Naive thymus-derived CD4-positive, alpha-beta T cell (primary cell): ENCODE results near the gene ENDOV. TPM values are rescaled to one million over a fixed set of nuclear protein-coding genes. Genes with fewer than 3 reads are reported as not detected.

Experiments used
- ATAC-seq: fragments of 150-1000 bp; cut with Tn5 transposase; 2 replicates; pipeline ENCODE4 v1.10.0; 2021; ENCODE audit warnings: mild to moderate bottlenecking, moderate library complexity
- CTCF ChIA-PET: fragments of 350-600 bp; sonication (Branson Sonifier 250); formaldehyde crosslinking; loops from one replicate; lab custom pipeline; 2021; ENCODE audit warnings: antibody characterized with exemption; lab: Charles Lee
- POLR2A ChIA-PET: fragments of 350-600 bp; sonication (Branson Sonifier 250); formaldehyde crosslinking; loops from one replicate; lab custom pipeline; 2021; ENCODE audit warnings: antibody characterized with exemption, inconsistent platforms; lab: Charles Lee
- DNase-seq, 9 donors: peaks; one replicate each; pipeline versions ENCODE4 v3.0.0 to v3.0.0-alpha.2; 2020 to 2022; ENCODE audit warnings: mixed read lengths in 1 of 9
- H3K27ac ChIP-seq: one replicate; pipeline ENCODE4 v1.7.0; 2013; ENCODE audit warnings: mild to moderate bottlenecking, low read depth, low read length, moderate library complexity
- H3K27me3 ChIP-seq, 2 donors: one replicate each; pipeline ENCODE4 v1.7.0; 2013; ENCODE audit warnings: low read length in 2 of 2, mild to moderate bottlenecking in 2 of 2, moderate library complexity in 2 of 2; ENCODE audit not compliant: control insufficient read depth in 2 of 2, insufficient read depth in 2 of 2
- H3K36me3 ChIP-seq, 3 experiments: 1 replicate in 2 of 3; 2 replicates in 1 of 3; pipeline ENCODE4 v1.7.0; 2013; ENCODE audit warnings: low read length in 3 of 3, mild to moderate bottlenecking in 3 of 3, moderate library complexity in 1 of 3; ENCODE audit not compliant: insufficient read depth in 3 of 3, control insufficient read depth in 2 of 3
- H3K4me1 ChIP-seq, 2 donors: one replicate each; pipeline ENCODE4 v1.7.0; 2013; ENCODE audit warnings: low read length in 2 of 2, mild to moderate bottlenecking in 2 of 2, moderate library complexity in 1 of 2; ENCODE audit not compliant: control insufficient read depth in 2 of 2, insufficient read depth in 2 of 2
- H3K4me3 ChIP-seq: 2 replicates; pipeline ENCODE4 v1.7.0; 2013; ENCODE audit warnings: mild to moderate bottlenecking, low read length
- H3K9me3 ChIP-seq, 3 experiments: 1 replicate in 2 of 3; 2 replicates in 1 of 3; pipeline ENCODE4 v1.7.0; 2013; ENCODE audit warnings: low read length in 3 of 3; ENCODE audit not compliant: control insufficient read depth in 2 of 3
- H3K27ac Mint-ChIP-seq, 9 donors: one replicate each; pipeline ENCODE4 v1.8.0; 2020 to 2022; ENCODE audit warnings: mixed read lengths in 9 of 9, mild to moderate bottlenecking in 8 of 9, moderate library complexity in 5 of 9, inconsistent platforms in 2 of 9
- H3K27me3 Mint-ChIP-seq, 5 donors: one replicate each; pipeline ENCODE4 v1.8.0; 2021 to 2022; ENCODE audit warnings: mixed read lengths in 5 of 5, mild to moderate bottlenecking in 1 of 5
- H3K36me3 Mint-ChIP-seq, 5 donors: one replicate each; pipeline ENCODE4 v1.8.0; 2020 to 2022; ENCODE audit warnings: mixed read lengths in 5 of 5, mild to moderate bottlenecking in 3 of 5, inconsistent platforms in 1 of 5
- H3K4me1 Mint-ChIP-seq, 7 donors: one replicate each; pipeline ENCODE4 v1.8.0; 2020 to 2022; ENCODE audit warnings: mixed read lengths in 7 of 7, mild to moderate bottlenecking in 3 of 7, inconsistent platforms in 1 of 7
- H3K4me3 Mint-ChIP-seq, 10 donors: one replicate each; pipeline ENCODE4 v1.8.0; 2020 to 2022; ENCODE audit warnings: mild to moderate bottlenecking in 10 of 10, mixed read lengths in 10 of 10, moderate library complexity in 6 of 10, inconsistent platforms in 2 of 10
- H3K9me3 Mint-ChIP-seq, 11 donors: one replicate each; pipeline ENCODE4 v1.8.0; 2020 to 2022; ENCODE audit warnings: mixed read lengths in 11 of 11, mild to moderate bottlenecking in 4 of 11, inconsistent platforms in 1 of 11, moderate library complexity in 1 of 11
- intact Hi-C, 2 donors: fragments of 100-400 bp; cut with micrococcal nuclease; formaldehyde crosslinking; loops; one replicate each; pipeline ENCODE4 v1.15.1; 2023
- polyA plus RNA-seq, 2 donors: library from polyadenylated mRNA; unstranded; fragments of 300-500 nt; fragmentation: Illumina TruSeq; gene quantifications; one replicate each; pipeline ENCODE4 v1.2.3, GENCODE V29; 2021
- total RNA-seq, 6 experiments: library from RNA in 5 of 6; stranded (reverse) in 5 of 6; gene quantifications; 1 replicate in 5 of 6; 2 replicates in 1 of 6; pipeline ENCODE4 v1.2.3 and lab custom pipeline; 2021 to 2026

The ENDOV gene
- total and polyA plus RNA-seq, 7 experiments from 2014 or later, result 7.5 to 26.5 (median 20.9) TPM

- no peaks in the 10 kb centered on the region for H3K36me3 ChIP-seq
- H3K9me3 ChIP-seq, result no peaks in the 10 kb centered on the region
- POLR2A ChIA-PET, result interaction anchor here (1.2 kb wide), 1 partner anchor 26 kb away, joined by 3 read pairs; no protein-coding TSS in a partner anchor
- CTCF ChIA-PET, result interaction anchor here (0.6 kb wide), 2 partner anchors 524 to 1099 kb away, joined by 3 read pairs; no protein-coding TSS in a partner anchor
- Mint-ChIP-seq H3K36me3 (no peaks in the 10 kb centered on the region), H3K4me3 (no peak overlapping the region), H3K27me3 (peaks cover 44 to 55% (median 46%) of the 10 kb centered on the region in 5 donors), H3K4me1 (peaks cover 0 to 12% (median 8%) of the 10 kb centered on the region in 7 donors), H3K9me3 (no peaks in the 10 kb centered on the region), H3K27ac (no peak overlapping the region)
- intact Hi-C loops, result loop anchor here in 1 of 2 donors (5.0 kb wide), 1 partner anchor 47 kb away; no protein-coding TSS in a partner anchor
- no peak overlapping the region for H3K4me3 ChIP-seq
- no peak for DNase-seq
- H3K27me3 ChIP-seq, result peaks cover 0 to 20% of the 10 kb centered on the region in 2 donors
- no peak overlapping the region for H3K27ac ChIP-seq
- no peak for ATAC-seq
- H3K4me1 ChIP-seq, result peaks cover 0 to 3% of the 10 kb centered on the region in 2 donors
Observed at GRCh38 chr17:80480248-80480647, 65.3 kb downstream of the ENDOV start.

GRCh38 chr17:80481284-80482057 is 66.5 kb downstream of the ENDOV start:
- ATAC-seq (no peak), DNase-seq (no peak)
- Mint-ChIP-seq H3K36me3 (no peaks in the 10 kb centered on the region), H3K4me3 (peak overlapping the region in 1 of 10 donors; percentile 38), H3K27ac (no peak overlapping the region), H3K9me3 (no peaks in the 10 kb centered on the region), H3K27me3 (peaks cover 46 to 58% (median 51%) of the 10 kb centered on the region in 5 donors), H3K4me1 (peaks cover 0 to 8% (median 6%) of the 10 kb centered on the region in 7 donors)
- POLR2A ChIA-PET, result no interaction called here
- Histone ChIP-seq H3K9me3 (no peaks in the 10 kb centered on the region), H3K4me1 (no peaks in the 10 kb centered on the region), H3K27me3 (peaks cover 0 to 20% of the 10 kb centered on the region in 2 donors), H3K36me3 (no peaks in the 10 kb centered on the region), H3K27ac (no peak overlapping the region), H3K4me3 (no peak overlapping the region)
- intact Hi-C loops, result loop anchor here in 1 of 2 donors (5.0 kb wide), 1 partner anchor 46 kb away; no protein-coding TSS in a partner anchor
- CTCF ChIA-PET, result interaction anchor here (0.6 kb wide), 2 partner anchors 8 to 54 kb away, joined by 3 to 6 read pairs; no protein-coding TSS in a partner anchor

- Histone ChIP-seq H3K27me3 (peaks cover 0 to 17% of the 10 kb centered on the region in 2 donors), H3K27ac (no peak overlapping the region), H3K9me3 (no peaks in the 10 kb centered on the region), H3K4me1 (no peaks in the 10 kb centered on the region), H3K36me3 (no peaks in the 10 kb centered on the region), H3K4me3 (no peak overlapping the region)
- Mint-ChIP-seq H3K9me3 (no peaks in the 10 kb centered on the region), H3K4me3 (no peak overlapping the region), H3K27ac (no peak overlapping the region), H3K4me1 (peaks cover 0 to 8% (median 6%) of the 10 kb centered on the region in 7 donors), H3K27me3 (peaks cover 46 to 63% (median 51%) of the 10 kb centered on the region in 5 donors), H3K36me3 (no peaks in the 10 kb centered on the region)
- DNase-seq, result no peak
- no peak for ATAC-seq
- POLR2A ChIA-PET, result no interaction called here
- CTCF ChIA-PET, result interaction anchor here (0.6 kb wide), 1 partner anchor 55 kb away, joined by 6 read pairs; no protein-coding TSS in a partner anchor
- intact Hi-C loops, result loop anchor here in 1 of 2 donors (5.0 kb wide), 1 partner anchor 45 kb away; no protein-coding TSS in a partner anchor
Observed at GRCh38 chr17:80482058-80482318, 67.0 kb downstream of the ENDOV start.

- H3K36me3 ChIP-seq, result no peaks in the 10 kb centered on the region
- H3K4me1 Mint-ChIP-seq, result peaks cover 0 to 8% (median 6%) of the 10 kb centered on the region in 7 donors
- intact Hi-C loops, result loop anchor here in 1 of 2 donors (5.0 kb wide), 1 partner anchor 45 kb away; no protein-coding TSS in a partner anchor
- H3K27ac ChIP-seq, result no peak overlapping the region
- no peaks in the 10 kb centered on the region for H3K36me3 Mint-ChIP-seq
- POLR2A ChIA-PET, result no interaction called here
- no peak overlapping the region for H3K27ac Mint-ChIP-seq
- no peaks in the 10 kb centered on the region for H3K4me1 ChIP-seq
- H3K27me3 Mint-ChIP-seq, result peaks cover 46 to 69% (median 51%) of the 10 kb centered on the region in 5 donors
- H3K27me3 ChIP-seq, result peaks cover 0 to 15% of the 10 kb centered on the region in 2 donors
- CTCF ChIA-PET, result no interaction called here
- no peak for DNase-seq
- H3K9me3 Mint-ChIP-seq, result no peaks in the 10 kb centered on the region
- H3K9me3 ChIP-seq, result no peaks in the 10 kb centered on the region
- H3K4me3 ChIP-seq, result no peak overlapping the region
- no peak for ATAC-seq
- H3K4me3 Mint-ChIP-seq, result no peak overlapping the region
Observed at GRCh38 chr17:80482555-80483308, 67.8 kb downstream of the ENDOV start.

GRCh38 chr17:80485846-80486245 is 70.9 kb downstream of the ENDOV start:
- no peaks in the 10 kb centered on the region for H3K9me3 Mint-ChIP-seq
- peaks cover 37 to 55% (median 41%) of the 10 kb centered on the region in 5 donors for H3K27me3 Mint-ChIP-seq
- H3K36me3 Mint-ChIP-seq, result no peaks in the 10 kb centered on the region
- ChIA-PET POLR2A (interaction anchor here (0.5 kb wide), 1 partner anchor 1121 kb away, joined by 3 read pairs; no protein-coding TSS in a partner anchor), CTCF (no interaction called here)
- intact Hi-C loops, result no loop called here
- Histone ChIP-seq H3K36me3 (no peaks in the 10 kb centered on the region), H3K9me3 (no peaks in the 10 kb centered on the region), H3K4me3 (no peak overlapping the region), H3K27ac (no peak overlapping the region), H3K27me3 (peaks cover 0 to 1% of the 10 kb centered on the region in 2 donors), H3K4me1 (no peaks in the 10 kb centered on the region)
- no peak overlapping the region for H3K4me3 Mint-ChIP-seq
- no peak overlapping the region for H3K27ac Mint-ChIP-seq
- ATAC-seq, result no peak
- DNase-seq, result no peak
- no peaks in the 10 kb centered on the region for H3K4me1 Mint-ChIP-seq

GRCh38 chr17:80486692-80487091 is 71.7 kb downstream of the ENDOV start:
- H3K27ac Mint-ChIP-seq, result no peak overlapping the region
- intact Hi-C loops, result no loop called here
- Histone ChIP-seq H3K27me3 (no peaks in the 10 kb centered on the region), H3K4me1 (no peaks in the 10 kb centered on the region), H3K27ac (no peak overlapping the region), H3K4me3 (no peak overlapping the region), H3K36me3 (no peaks in the 10 kb centered on the region), H3K9me3 (no peaks in the 10 kb centered on the region)
- H3K9me3 Mint-ChIP-seq, result no peaks in the 10 kb centered on the region
- H3K27me3 Mint-ChIP-seq, result peaks cover 29 to 52% (median 34%) of the 10 kb centered on the region in 5 donors
- H3K4me3 Mint-ChIP-seq, result no peak overlapping the region
- no peaks in the 10 kb centered on the region for H3K36me3 Mint-ChIP-seq
- DNase-seq (no peak), ATAC-seq (no peak)
- POLR2A ChIA-PET, result no interaction called here
- no peaks in the 10 kb centered on the region for H3K4me1 Mint-ChIP-seq
- CTCF ChIA-PET, result no interaction called here
